Activated CD4-positive, alpha-beta T cell treated with anti-CD3 and anti-CD28 coated beads for 48 hours (primary cell): ENCODE results near the gene MYO18B.

Experiments
- DNase-seq: peaks from one replicate; pipeline ENCODE4 v3.0.0-alpha.2; 2020

Gene MYO18B

GRCh38 chr22:25829808-25830777 lies 88.1 kb downstream of the MYO18B start:
- DNase-seq: no peak

GRCh38 chr22:25833091-25833490 lies 91.1 kb downstream of the MYO18B start:
- DNase-seq: no peak

GRCh38 chr22:25833676-25834075 lies 91.7 kb downstream of the MYO18B start:
- no peak for DNase-seq

- DNase-seq: no peak
These were observed 92.5 kb downstream of the MYO18B start for GRCh38 chr22:25834490-25834889.

GRCh38 chr22:25835348-25835747 lies 93.4 kb downstream of the MYO18B start:
- no peak for DNase-seq

- no peak for DNase-seq
These were observed 95.4 kb downstream of the MYO18B start for GRCh38 chr22:25837288-25837900.

- no peak for DNase-seq
These were observed 97.2 kb downstream of the MYO18B start for GRCh38 chr22:25838960-25839741.

- DNase-seq: no peak
These were observed 97.8 kb downstream of the MYO18B start for GRCh38 chr22:25839755-25840154.

- DNase-seq: no peak
These were observed 98.2 kb downstream of the MYO18B start for GRCh38 chr22:25840167-25840566.

- no peak for DNase-seq
These were observed 98.9 kb downstream of the MYO18B start for GRCh38 chr22:25840891-25841290.

GRCh38 chr22:25841775-25842174 lies 99.8 kb downstream of the MYO18B start:
- DNase-seq: no peak

GRCh38 chr22:25843660-25844405 lies 101.8 kb downstream of the MYO18B start:
- no peak for DNase-seq

- DNase-seq: no peak
These were observed 102.6 kb downstream of the MYO18B start for GRCh38 chr22:25844601-25845000.

- DNase-seq: peak; percentile 24
These were observed 104.2 kb downstream of the MYO18B start for GRCh38 chr22:25845985-25846745.

- DNase-seq: no peak
These were observed 105.5 kb downstream of the MYO18B start for GRCh38 chr22:25847451-25847850.

- DNase-seq: no peak
These were observed 107.0 kb downstream of the MYO18B start for GRCh38 chr22:25848954-25849353.

- no peak for DNase-seq
These were observed 107.5 kb downstream of the MYO18B start for GRCh38 chr22:25849522-25849921.

GRCh38 chr22:25852223-25852622 lies 110.2 kb downstream of the MYO18B start:
- no peak for DNase-seq

GRCh38 chr22:25853078-25853477 lies 111.1 kb downstream of the MYO18B start:
- no peak for DNase-seq

- DNase-seq: no peak
These were observed 111.7 kb downstream of the MYO18B start for GRCh38 chr22:25853501-25854284.

GRCh38 chr22:25869771-25870170 lies 127.8 kb downstream of the MYO18B start:
- no peak for DNase-seq
